Esophagus muscularis mucosa (tissue), 3 donors: Measurements from ENCODE around the gene DHDDS.

ENCODE experiments used
- CTCF ChIP-seq, 3 experiments: fragments of 200-600 bp in 2 of 3; fragments of 450-650 bp in 1 of 3; sonication (generic) in 2 of 3; IDR thresholded peaks; one replicate each; pipeline ENCODE4 v1.5.1; 2017 to 2019; ENCODE audit warnings: antibody characterized with exemption in 3 of 3, mild to moderate bottlenecking in 2 of 3, moderate library complexity in 1 of 3
- POLR2A ChIP-seq: fragments of 450-650 bp; IDR thresholded peaks from one replicate; pipeline ENCODE4 v1.6.1; 2017; ENCODE audit warnings: antibody characterized with exemption, moderate library complexity, mild to moderate bottlenecking, low read depth

GRCh38 chr1:26483980-26484379 lies 51.9 kb downstream of the DHDDS start:
- TF ChIP-seq CTCF (IDR thresholded peaks at IDR 0.05) (no peak), POLR2A (no peak)
